ENCODE results near the gene CACNA1D.

DNA sequence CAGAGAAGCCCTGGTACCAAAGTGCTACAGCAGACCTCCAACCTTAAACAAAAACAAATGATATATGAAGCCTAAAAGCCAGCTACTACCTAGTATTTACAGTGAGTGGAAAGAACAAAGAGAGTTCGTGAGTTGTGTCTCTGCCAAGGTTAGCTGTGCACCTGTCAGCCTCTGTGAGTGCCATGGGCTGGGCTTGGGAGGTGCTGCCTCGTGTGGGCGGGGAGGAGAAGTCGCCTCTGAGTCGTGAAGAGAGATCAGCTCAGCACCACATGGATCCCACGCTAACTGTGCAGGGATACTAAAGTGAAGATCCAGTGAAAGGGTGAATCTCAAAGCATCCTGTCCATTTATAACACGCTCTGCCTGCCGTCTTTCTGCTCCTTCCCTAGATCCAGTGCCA, 249.9 kb downstream of the CACNA1D start:
- TF ChIP-seq POLR2A (IDR thresholded peaks at IDR 0.05; ENCODE audit: low read depth, low read length), result no peak
- TF ChIP-seq POLR2AphosphoS5 (IDR thresholded peaks at IDR 0.05; ENCODE audit: low read depth, low read length), result no peak
